ACHN (cell line): Measurements from ENCODE around the gene SLCO3A1.
"Not testable (repeated sequence)": the region's sequence is repeated elsewhere in the genome, so short reads cannot be mapped to it uniquely, and the experiment has no call there.

Experiments
- DNase-seq: peaks from one replicate; pipeline ENCODE4 v3.0.0-alpha.2; 2015
- in situ Hi-C: cut with HindIII; loops from 2 replicates; pipeline ENCODE4 v1.10.0; 2017; ENCODE audit warnings: low sequenced_read_pairs, low pct_ligation_motif_present, low pct_unique_long_range_greater_than_20kb

The SLCO3A1 gene

GRCh38 chr15:92059971-92060311, 206.4 kb downstream of the SLCO3A1 start:
- DNase-seq, in situ Hi-C loops: not testable (repeated sequence)

- DNase-seq: no peak
- in situ Hi-C loops: no loop called here
Measured at GRCh38 chr15:92061511-92062195, 208.1 kb downstream of the SLCO3A1 start.

- no peak for DNase-seq
- in situ Hi-C loops: no loop called here
Measured at GRCh38 chr15:92062505-92062904, 209.0 kb downstream of the SLCO3A1 start.

- in situ Hi-C loops: no loop called here
Measured at GRCh38 chr15:92068121-92068520, 214.6 kb downstream of the SLCO3A1 start.

GRCh38 chr15:92069308-92070250, 216.1 kb downstream of the SLCO3A1 start:
- peak; percentile 88 for DNase-seq
- in situ Hi-C loops: no loop called here

More at GRCh38 chr15:92068121-92068520, 214.6 kb downstream of the SLCO3A1 start:
- DNase-seq: no peak

GRCh38 chr15:92070251-92070650, 216.7 kb downstream of the SLCO3A1 start:
- DNase-seq, in situ Hi-C loops: not testable (repeated sequence)

GRCh38 chr15:92071045-92071634, 217.6 kb downstream of the SLCO3A1 start:
- in situ Hi-C loops: no loop called here
- DNase-seq: no peak

GRCh38 chr15:92073044-92073785, 219.7 kb downstream of the SLCO3A1 start:
- in situ Hi-C loops: no loop called here
- DNase-seq: no peak

- in situ Hi-C loops: no loop called here
Measured at GRCh38 chr15:92074101-92074500, 220.6 kb downstream of the SLCO3A1 start.

GRCh38 chr15:92074646-92075045, 221.1 kb downstream of the SLCO3A1 start:
- peak; percentile 41 for DNase-seq
- in situ Hi-C loops: loop anchor here (25.0 kb wide), 1 partner anchor 212 kb away; the partner anchor contains the start of gene SLCO3A1

More at GRCh38 chr15:92074101-92074500, 220.6 kb downstream of the SLCO3A1 start:
- no peak for DNase-seq

GRCh38 chr15:92075764-92076163, 222.3 kb downstream of the SLCO3A1 start:
- in situ Hi-C loops: loop anchor here (25.0 kb wide), 1 partner anchor 213 kb away; the partner anchor contains the start of gene SLCO3A1
- no peak for DNase-seq

- DNase-seq: no peak
Measured at GRCh38 chr15:92076541-92076940, 223.0 kb downstream of the SLCO3A1 start.

GRCh38 chr15:92077353-92078085, 224.0 kb downstream of the SLCO3A1 start:
- in situ Hi-C loops: loop anchor here (25.0 kb wide), 1 partner anchor 215 kb away; the partner anchor contains the start of gene SLCO3A1
- peak; percentile 74 for DNase-seq

More at GRCh38 chr15:92076541-92076940, 223.0 kb downstream of the SLCO3A1 start:
- in situ Hi-C loops: loop anchor here (25.0 kb wide), 1 partner anchor 214 kb away; the partner anchor contains the start of gene SLCO3A1

GRCh38 chr15:92078270-92078669, 224.8 kb downstream of the SLCO3A1 start:
- in situ Hi-C loops: loop anchor here (25.0 kb wide), 1 partner anchor 216 kb away; the partner anchor contains the start of gene SLCO3A1
- DNase-seq: no peak

- in situ Hi-C loops: loop anchor here (25.0 kb wide), 1 partner anchor 217 kb away; the partner anchor contains the start of gene SLCO3A1
- peak; percentile 31 for DNase-seq
Measured at GRCh38 chr15:92079047-92079446, 225.5 kb downstream of the SLCO3A1 start.

GRCh38 chr15:92079647-92080255, 226.2 kb downstream of the SLCO3A1 start:
- no peak for DNase-seq
- in situ Hi-C loops: loop anchor here (25.0 kb wide), 1 partner anchor 217 kb away; the partner anchor contains the start of gene SLCO3A1
